C4-2B (cell line): Measurements from ENCODE around the gene SNTG2.

Source experiments
- ZFX ChIP-seq: fragments of 450-650 bp; IDR thresholded peaks from 2 replicates; pipeline ENCODE4 v1.6.1; 2017
- TF ChIP-seq, protein P1 (sequence below): fragments of 450-650 bp; conservative IDR thresholded peaks from 2 replicates; pipeline ENCODE4 v1.5.1; 2017; ENCODE audit warnings: mild to moderate bottlenecking

GRCh38 chr2:1017827-1018226 lies 67.2 kb downstream of the SNTG2 start:
- TF ChIP-seq, protein P1, sequence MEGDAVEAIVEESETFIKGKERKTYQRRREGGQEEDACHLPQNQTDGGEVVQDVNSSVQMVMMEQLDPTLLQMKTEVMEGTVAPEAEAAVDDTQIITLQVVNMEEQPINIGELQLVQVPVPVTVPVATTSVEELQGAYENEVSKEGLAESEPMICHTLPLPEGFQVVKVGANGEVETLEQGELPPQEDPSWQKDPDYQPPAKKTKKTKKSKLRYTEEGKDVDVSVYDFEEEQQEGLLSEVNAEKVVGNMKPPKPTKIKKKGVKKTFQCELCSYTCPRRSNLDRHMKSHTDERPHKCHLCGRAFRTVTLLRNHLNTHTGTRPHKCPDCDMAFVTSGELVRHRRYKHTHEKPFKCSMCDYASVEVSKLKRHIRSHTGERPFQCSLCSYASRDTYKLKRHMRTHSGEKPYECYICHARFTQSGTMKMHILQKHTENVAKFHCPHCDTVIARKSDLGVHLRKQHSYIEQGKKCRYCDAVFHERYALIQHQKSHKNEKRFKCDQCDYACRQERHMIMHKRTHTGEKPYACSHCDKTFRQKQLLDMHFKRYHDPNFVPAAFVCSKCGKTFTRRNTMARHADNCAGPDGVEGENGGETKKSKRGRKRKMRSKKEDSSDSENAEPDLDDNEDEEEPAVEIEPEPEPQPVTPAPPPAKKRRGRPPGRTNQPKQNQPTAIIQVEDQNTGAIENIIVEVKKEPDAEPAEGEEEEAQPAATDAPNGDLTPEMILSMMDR, result no peak
- TF ChIP-seq ZFX, result no peak
